Chondrocyte (in vitro differentiated cells): ENCODE measurements around the gene HSP90B1. TPM values are rescaled to one million over a fixed set of nuclear protein-coding genes. Genes with fewer than 3 reads are reported as not detected.

ENCODE experiments used
- DNase-seq: peaks from one replicate; pipeline ENCODE4 v3.0.0; 2021; ENCODE audit warnings: mixed read lengths, low spot score
- H3K27ac Mint-ChIP-seq: one replicate; pipeline ENCODE4 v1.8.0; 2021; ENCODE audit warnings: mild to moderate bottlenecking, moderate library complexity, mixed read lengths; ENCODE audit not compliant: unreplicated experiment
- H3K27me3 Mint-ChIP-seq: 2 replicates; pipeline ENCODE4 v1.8.0; 2021; ENCODE audit warnings: low read depth, mixed read lengths
- H3K36me3 Mint-ChIP-seq: 2 replicates; pipeline ENCODE4 v1.8.0; 2021; ENCODE audit warnings: low read depth, mixed read lengths
- H3K4me1 Mint-ChIP-seq: 2 replicates; pipeline ENCODE4 v1.8.0; 2021; ENCODE audit warnings: low read depth, mild to moderate bottlenecking, mixed read lengths
- H3K4me3 Mint-ChIP-seq: one replicate; pipeline ENCODE4 v1.8.0; 2021; ENCODE audit warnings: mild to moderate bottlenecking, moderate library complexity, mixed read lengths; ENCODE audit not compliant: unreplicated experiment
- H3K9me3 Mint-ChIP-seq: 2 replicates; pipeline ENCODE4 v1.8.0; 2021; ENCODE audit warnings: low read depth, mixed read lengths
- total RNA-seq: library from RNA; stranded (reverse); gene quantifications from 3 replicates; pipeline ENCODE4 v1.2.1, GENCODE V29; 2021
- TF ChIP-seq, protein P1 (sequence below): fragments of 200-600 bp; sonication (generic); IDR thresholded peaks from 2 replicates; pipeline ENCODE4 v1.5.0; 2021; ENCODE audit warnings: antibody characterized with exemption, mild to moderate bottlenecking, moderate library complexity

Gene HSP90B1
- total RNA-seq, 1 donor from 2014 or later = 754 TPM

DNA sequence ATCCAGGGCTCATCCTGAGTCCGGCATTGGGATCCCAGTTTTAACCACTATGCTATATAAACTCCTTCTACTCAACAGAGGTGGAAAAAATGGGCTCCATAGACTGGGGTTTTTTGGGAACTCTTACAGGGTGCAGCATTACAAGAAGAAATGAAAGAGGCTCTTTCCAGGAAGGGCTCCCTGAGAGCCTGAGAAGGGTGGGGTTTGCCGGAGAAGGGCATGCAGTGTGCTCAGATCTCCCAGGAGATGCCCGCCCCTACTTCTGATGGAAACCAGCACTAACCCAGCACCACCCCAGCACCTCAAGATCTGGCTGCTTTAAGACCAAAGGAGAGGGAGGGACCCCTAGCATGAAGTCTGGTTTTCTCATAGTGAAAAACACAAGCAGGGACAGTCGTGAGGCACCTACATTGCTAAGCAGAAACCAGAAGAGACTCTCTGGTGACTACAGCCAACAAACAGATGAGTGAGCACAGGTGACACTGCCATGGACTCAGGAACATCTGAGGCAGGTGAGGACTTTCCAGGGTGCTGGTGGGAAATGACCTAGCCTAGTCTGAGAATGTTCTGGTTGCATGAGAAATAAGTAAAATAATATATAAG, 43.9 kb upstream of the HSP90B1 start:
- Mint-ChIP-seq H3K36me3 (no peaks in the 10 kb centered on the region), H3K4me1 (peaks cover 3% of the 10 kb centered on the region), H3K9me3 (no peaks in the 10 kb centered on the region), H3K27me3 (no peaks in the 10 kb centered on the region), H3K27ac (no peak overlapping the region), H3K4me3 (no peak overlapping the region)
- TF ChIP-seq, protein P1, sequence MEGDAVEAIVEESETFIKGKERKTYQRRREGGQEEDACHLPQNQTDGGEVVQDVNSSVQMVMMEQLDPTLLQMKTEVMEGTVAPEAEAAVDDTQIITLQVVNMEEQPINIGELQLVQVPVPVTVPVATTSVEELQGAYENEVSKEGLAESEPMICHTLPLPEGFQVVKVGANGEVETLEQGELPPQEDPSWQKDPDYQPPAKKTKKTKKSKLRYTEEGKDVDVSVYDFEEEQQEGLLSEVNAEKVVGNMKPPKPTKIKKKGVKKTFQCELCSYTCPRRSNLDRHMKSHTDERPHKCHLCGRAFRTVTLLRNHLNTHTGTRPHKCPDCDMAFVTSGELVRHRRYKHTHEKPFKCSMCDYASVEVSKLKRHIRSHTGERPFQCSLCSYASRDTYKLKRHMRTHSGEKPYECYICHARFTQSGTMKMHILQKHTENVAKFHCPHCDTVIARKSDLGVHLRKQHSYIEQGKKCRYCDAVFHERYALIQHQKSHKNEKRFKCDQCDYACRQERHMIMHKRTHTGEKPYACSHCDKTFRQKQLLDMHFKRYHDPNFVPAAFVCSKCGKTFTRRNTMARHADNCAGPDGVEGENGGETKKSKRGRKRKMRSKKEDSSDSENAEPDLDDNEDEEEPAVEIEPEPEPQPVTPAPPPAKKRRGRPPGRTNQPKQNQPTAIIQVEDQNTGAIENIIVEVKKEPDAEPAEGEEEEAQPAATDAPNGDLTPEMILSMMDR = no peak
- no peak for DNase-seq

DNA sequence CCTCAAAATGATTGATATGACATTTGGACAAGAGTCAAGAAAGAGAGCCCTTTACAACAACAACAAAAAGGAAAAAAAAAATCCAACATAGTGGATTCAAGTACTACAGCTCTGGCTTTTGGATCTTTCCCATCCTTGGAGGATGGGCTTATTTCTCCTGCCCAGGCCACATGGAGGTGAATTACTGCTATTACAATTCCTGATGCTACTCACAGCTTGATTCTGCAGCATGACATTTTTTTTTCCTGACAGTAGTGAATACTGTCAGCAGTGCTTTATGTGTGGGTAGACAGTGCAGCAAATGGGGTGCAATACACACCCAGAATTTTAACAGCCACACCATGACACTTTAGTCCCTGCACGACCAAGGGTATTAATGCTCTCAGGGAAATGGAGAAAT, 42.5 kb upstream of the HSP90B1 start:
- Mint-ChIP-seq H3K36me3 (no peaks in the 10 kb centered on the region), H3K27ac (no peak overlapping the region), H3K9me3 (no peaks in the 10 kb centered on the region)

DNA sequence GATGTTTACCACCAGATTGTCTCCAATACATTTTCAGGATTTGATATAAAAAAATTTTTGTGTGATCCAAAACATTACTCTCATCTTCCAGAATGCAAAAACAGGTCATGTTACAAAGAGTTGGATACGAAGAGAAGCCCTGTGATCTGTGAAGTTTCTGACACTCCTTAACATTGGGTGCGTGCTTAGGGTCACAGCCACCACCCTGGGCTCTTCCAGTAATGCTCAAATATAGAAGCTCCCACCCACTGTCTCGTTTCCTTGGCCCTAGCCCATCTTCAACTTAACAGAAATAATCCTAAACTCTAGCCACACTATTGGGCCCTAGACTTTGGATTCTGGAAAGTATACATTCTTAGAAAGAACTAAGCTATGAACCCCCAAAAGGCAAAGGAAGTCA, 32.9 kb upstream of the HSP90B1 start:
- H3K9me3 Mint-ChIP-seq = no peaks in the 10 kb centered on the region
- TF ChIP-seq, protein P1 = no peak
- no peak for DNase-seq
- no peak overlapping the region for H3K4me3 Mint-ChIP-seq
- no peaks in the 10 kb centered on the region for H3K4me1 Mint-ChIP-seq
- H3K27me3 Mint-ChIP-seq = peaks cover 4% of the 10 kb centered on the region
- H3K27ac Mint-ChIP-seq = no peak overlapping the region
- H3K36me3 Mint-ChIP-seq = no peaks in the 10 kb centered on the region

More for the DNA sequence above, 42.5 kb upstream of the HSP90B1 start:
- no peak overlapping the region for H3K4me3 Mint-ChIP-seq
- TF ChIP-seq, protein P1 = no peak
- H3K4me1 Mint-ChIP-seq = peaks cover 3% of the 10 kb centered on the region
- DNase-seq = no peak
- H3K27me3 Mint-ChIP-seq = no peaks in the 10 kb centered on the region

DNA sequence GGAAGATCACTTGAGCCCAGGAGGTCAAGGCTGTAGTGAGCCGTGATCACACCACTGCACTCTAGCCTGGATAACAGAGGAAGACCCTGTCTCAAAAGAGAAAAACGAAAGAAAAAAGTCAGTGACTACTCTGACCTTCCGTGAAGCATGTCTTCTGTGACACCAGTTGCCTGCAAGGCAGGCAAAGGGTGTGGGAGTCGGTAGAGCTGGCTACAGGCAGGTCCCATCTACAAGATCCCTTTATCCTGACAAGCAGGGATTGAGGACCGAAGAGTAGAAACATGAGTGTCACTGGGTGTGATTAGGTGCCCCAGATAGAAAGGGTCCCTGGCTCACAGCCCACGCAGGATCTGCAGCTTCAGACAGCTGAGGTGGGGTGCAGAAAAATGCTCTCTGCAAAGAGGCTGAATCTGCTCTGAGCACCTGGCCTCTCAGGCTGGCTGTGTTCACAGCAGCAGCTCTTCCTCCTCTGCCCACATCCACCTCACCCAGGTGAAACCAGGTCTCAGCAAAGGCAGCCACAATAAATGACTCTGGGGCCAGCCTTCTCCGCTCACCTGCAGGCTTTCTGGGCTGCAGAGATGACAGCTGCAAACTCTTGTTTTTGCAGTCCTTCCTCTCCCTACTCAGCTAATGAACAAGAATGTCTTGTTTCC, 28.6 kb upstream of the HSP90B1 start:
- H3K9me3 Mint-ChIP-seq = no peaks in the 10 kb centered on the region
- peaks cover 6% of the 10 kb centered on the region for H3K27me3 Mint-ChIP-seq
- no peak overlapping the region for H3K4me3 Mint-ChIP-seq
- H3K27ac Mint-ChIP-seq = no peak overlapping the region
- no peaks in the 10 kb centered on the region for H3K4me1 Mint-ChIP-seq
- TF ChIP-seq, protein P1 = no peak
- no peaks in the 10 kb centered on the region for H3K36me3 Mint-ChIP-seq
- no peak for DNase-seq

- peaks cover 6% of the 10 kb centered on the region for H3K27me3 Mint-ChIP-seq
- H3K9me3 Mint-ChIP-seq = peaks cover 2% of the 10 kb centered on the region
- H3K4me3 Mint-ChIP-seq = no peak overlapping the region
- no peaks in the 10 kb centered on the region for H3K36me3 Mint-ChIP-seq
- DNase-seq = no peak
- TF ChIP-seq, protein P1 = no peak
- H3K27ac Mint-ChIP-seq = no peak overlapping the region
- H3K4me1 Mint-ChIP-seq = peaks cover 15% of the 10 kb centered on the region
Observed at GRCh38 chr12:103903993-103904392, 26.2 kb upstream of the HSP90B1 start.
